Measurements from ENCODE around the gene LRP6.
"Not testable (repeated sequence)": the region's sequence is repeated elsewhere in the genome, so short reads cannot be mapped to it uniquely, and the experiment has no call there.

LRP6 gene

GRCh38 chr12:12265571-12266388 lies 1.1 kb downstream of the LRP6 start:
- DNase-seq: no peak

- no peak for DNase-seq
These were observed 1.8 kb downstream of the LRP6 start for GRCh38 chr12:12265035-12265434.

GRCh38 chr12:12263909-12264308 lies 2.9 kb downstream of the LRP6 start:
- no peak for DNase-seq

GRCh38 chr12:12256291-12256757 lies 10.5 kb downstream of the LRP6 start:
- not testable (repeated sequence) for DNase-seq

- DNase-seq: no peak
These were observed 12.3 kb downstream of the LRP6 start for GRCh38 chr12:12254553-12254952.

GRCh38 chr12:12249216-12250050 lies 17.4 kb downstream of the LRP6 start:
- no peak for DNase-seq

GRCh38 chr12:12247584-12247983 lies 19.3 kb downstream of the LRP6 start:
- no peak for DNase-seq

GRCh38 chr12:12244341-12244740 lies 22.5 kb downstream of the LRP6 start:
- no peak for DNase-seq

- DNase-seq: no peak
These were observed 26.0 kb downstream of the LRP6 start for GRCh38 chr12:12240662-12241340.

GRCh38 chr12:12239127-12239526 lies 27.7 kb downstream of the LRP6 start:
- no peak for DNase-seq

GRCh38 chr12:12238605-12239004 lies 28.2 kb downstream of the LRP6 start:
- DNase-seq: no peak

- DNase-seq: no peak
These were observed 29.9 kb downstream of the LRP6 start for GRCh38 chr12:12236896-12237295.

GRCh38 chr12:12230275-12230674 lies 36.6 kb downstream of the LRP6 start:
- DNase-seq: no peak

GRCh38 chr12:12229556-12230092 lies 37.2 kb downstream of the LRP6 start:
- no peak for DNase-seq

- no peak for DNase-seq
These were observed 38.4 kb downstream of the LRP6 start for GRCh38 chr12:12228402-12228801.

- no peak for DNase-seq
These were observed 40.7 kb downstream of the LRP6 start for GRCh38 chr12:12226187-12226586.

GRCh38 chr12:12224240-12224940 lies 42.5 kb downstream of the LRP6 start:
- DNase-seq: no peak

- DNase-seq: no peak
These were observed 45.3 kb downstream of the LRP6 start for GRCh38 chr12:12221560-12221959.

GRCh38 chr12:12219664-12220063 lies 47.2 kb downstream of the LRP6 start:
- no peak for DNase-seq

- DNase-seq: no peak
These were observed 49.9 kb downstream of the LRP6 start for GRCh38 chr12:12217018-12217359.

- no peak for DNase-seq
These were observed 50.4 kb downstream of the LRP6 start for GRCh38 chr12:12216349-12217017.

GRCh38 chr12:12214635-12215131 lies 52.2 kb downstream of the LRP6 start:
- DNase-seq: no peak

Data from activated CD4-positive, alpha-beta T cell treated with anti-CD3 and anti-CD28 coated beads for 1 hour (primary cell).